Activated CD4-positive, alpha-beta memory T cell treated with anti-CD3 and anti-CD28 coated beads, Interleukin-2, amount 10 ng/mL, durations not matched to agents 7 days and 5 days (primary cell): ENCODE results near the gene TRAPPC14. TPM values are rescaled to one million over a fixed set of nuclear protein-coding genes. Genes with fewer than 3 reads are reported as not detected.

Experiments
- CTCF ChIA-PET: fragments of 350-600 bp; sonication (Branson Sonifier 250); formaldehyde crosslinking; loops from one replicate; lab custom pipeline; 2021; ENCODE audit warnings: antibody characterized with exemption, inconsistent platforms; lab: Charles Lee
- POLR2A ChIA-PET: fragments of 350-600 bp; sonication (Branson Sonifier 250); formaldehyde crosslinking; loops from one replicate; lab custom pipeline; 2021; ENCODE audit warnings: antibody characterized with exemption; lab: Charles Lee
- DNase-seq: peaks from one replicate; pipeline ENCODE4 v3.0.0-alpha.2; 2020
- H3K27ac Mint-ChIP-seq: one replicate; pipeline ENCODE4 v1.8.0; 2021; ENCODE audit warnings: mild to moderate bottlenecking, mixed read lengths
- H3K27me3 Mint-ChIP-seq: one replicate; pipeline ENCODE4 v1.8.0; 2021; ENCODE audit warnings: mixed read lengths
- H3K36me3 Mint-ChIP-seq: one replicate; pipeline ENCODE4 v1.8.0; 2021; ENCODE audit warnings: low read depth, mixed read lengths
- H3K4me1 Mint-ChIP-seq: one replicate; pipeline ENCODE4 v1.8.0; 2021; ENCODE audit warnings: mixed read lengths
- H3K4me3 Mint-ChIP-seq: one replicate; pipeline ENCODE4 v1.8.0; 2021; ENCODE audit warnings: mild to moderate bottlenecking, mixed read lengths
- H3K9me3 Mint-ChIP-seq: one replicate; pipeline ENCODE4 v1.8.0; 2021; ENCODE audit warnings: mixed read lengths
- total RNA-seq, 2 experiments: library from RNA; stranded (reverse); gene quantifications; one replicate each; pipeline ENCODE4 v1.2.3, GENCODE V29; 2021

TRAPPC14 gene
- total RNA-seq, 2 experiments from 2014 or later: 37.8 to 41.2 TPM

DNA sequence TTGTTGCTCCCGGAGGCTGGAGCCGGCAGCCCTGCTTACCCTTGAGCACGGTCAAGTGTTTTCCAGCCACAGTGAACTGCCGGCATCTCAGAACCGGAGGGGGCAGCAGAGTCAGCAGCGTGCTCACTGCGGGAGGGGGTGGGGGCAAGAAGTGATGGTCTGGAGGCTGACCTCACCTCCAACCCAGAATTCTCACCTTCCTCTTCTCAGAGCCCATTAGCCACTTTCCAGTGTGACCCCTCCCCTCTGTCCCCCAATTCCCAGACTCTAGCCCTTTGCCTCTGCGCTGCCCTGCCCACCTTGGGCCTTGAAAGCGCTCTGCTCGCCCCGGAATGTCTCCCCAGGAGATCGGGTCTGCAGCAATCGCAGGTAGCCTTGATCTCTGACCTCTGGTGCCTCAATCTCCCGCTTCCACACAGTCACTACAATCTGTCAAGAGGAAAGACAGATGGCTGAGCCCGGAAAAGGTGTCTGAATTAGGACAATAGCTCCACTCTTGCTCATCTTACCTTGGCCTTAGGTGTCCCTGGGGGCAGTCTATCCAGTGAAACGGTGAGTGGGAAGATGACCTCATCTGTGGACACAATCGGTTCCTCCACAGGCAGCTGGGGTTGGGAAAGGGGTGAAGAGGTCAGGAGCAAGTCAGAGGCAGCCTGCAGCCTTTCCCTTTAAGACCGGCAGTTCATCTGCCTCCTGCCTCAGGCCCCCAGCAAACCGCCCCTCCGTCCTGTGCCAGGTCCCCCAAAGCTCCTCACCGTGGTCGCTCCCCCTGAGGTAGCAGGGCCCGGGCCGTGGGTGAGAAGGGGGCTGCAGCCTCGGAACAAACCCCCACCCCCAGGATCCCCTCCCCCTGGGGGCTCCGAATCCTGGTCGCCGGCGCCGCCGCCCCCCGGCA, 942 bp downstream of the TRAPPC14 start:
- no peak for DNase-seq
- Mint-ChIP-seq H3K9me3 (no peaks in the 10 kb centered on the region), H3K36me3 (peaks cover 47% of the 10 kb centered on the region), H3K4me3 (peak overlapping the region; percentile 78), H3K27ac (peak overlapping the region; percentile 66), H3K27me3 (no peaks in the 10 kb centered on the region), H3K4me1 (peaks cover 52% of the 10 kb centered on the region)
- ChIA-PET POLR2A (interaction anchor here (0.6 to 4.2 kb wide), 16 partner anchors 8 to 287 kb away, joined by 3 to 27 read pairs (median 4); partner anchors contain the start of genes AP4M1, GAL3ST4, GPC2 and LAMTOR4), CTCF (interaction anchor here (0.8 to 1.6 kb wide), 5 partner anchors 9 to 51 kb away, joined by 3 to 5 read pairs (median 3); partner anchors contain the start of genes GPC2 and LAMTOR4)

DNA sequence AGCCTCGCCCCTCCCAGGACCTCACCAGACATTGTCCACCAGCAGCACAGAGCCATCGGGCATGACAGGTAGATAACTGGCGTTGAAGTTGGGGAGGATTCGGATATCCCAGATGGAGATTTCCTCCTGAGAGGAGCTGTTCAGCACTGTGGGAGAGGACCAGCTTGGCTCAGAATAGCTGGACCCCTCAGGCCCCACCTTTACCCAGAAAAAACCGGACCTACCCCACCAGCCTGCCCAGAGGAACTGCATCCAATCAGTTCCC, 1.5 kb downstream of the TRAPPC14 start:
- Mint-ChIP-seq H3K36me3 (peaks cover 53% of the 10 kb centered on the region), H3K27me3 (no peaks in the 10 kb centered on the region), H3K4me3 (peak overlapping the region; percentile 54), H3K4me1 (peaks cover 56% of the 10 kb centered on the region), H3K27ac (peak overlapping the region; percentile 66), H3K9me3 (no peaks in the 10 kb centered on the region)
- ChIA-PET POLR2A (interaction anchor here (0.9 to 4.2 kb wide), 11 partner anchors 7 to 62 kb away, joined by 3 to 27 read pairs (median 5); partner anchors contain the start of genes AP4M1, GAL3ST4, LAMTOR4 and MCM7), CTCF (interaction anchor here (1.4 to 1.6 kb wide), 3 partner anchors 15 to 52 kb away, joined by 3 to 5 read pairs (median 4); no protein-coding TSS in a partner anchor)
- DNase-seq: no peak

DNA sequence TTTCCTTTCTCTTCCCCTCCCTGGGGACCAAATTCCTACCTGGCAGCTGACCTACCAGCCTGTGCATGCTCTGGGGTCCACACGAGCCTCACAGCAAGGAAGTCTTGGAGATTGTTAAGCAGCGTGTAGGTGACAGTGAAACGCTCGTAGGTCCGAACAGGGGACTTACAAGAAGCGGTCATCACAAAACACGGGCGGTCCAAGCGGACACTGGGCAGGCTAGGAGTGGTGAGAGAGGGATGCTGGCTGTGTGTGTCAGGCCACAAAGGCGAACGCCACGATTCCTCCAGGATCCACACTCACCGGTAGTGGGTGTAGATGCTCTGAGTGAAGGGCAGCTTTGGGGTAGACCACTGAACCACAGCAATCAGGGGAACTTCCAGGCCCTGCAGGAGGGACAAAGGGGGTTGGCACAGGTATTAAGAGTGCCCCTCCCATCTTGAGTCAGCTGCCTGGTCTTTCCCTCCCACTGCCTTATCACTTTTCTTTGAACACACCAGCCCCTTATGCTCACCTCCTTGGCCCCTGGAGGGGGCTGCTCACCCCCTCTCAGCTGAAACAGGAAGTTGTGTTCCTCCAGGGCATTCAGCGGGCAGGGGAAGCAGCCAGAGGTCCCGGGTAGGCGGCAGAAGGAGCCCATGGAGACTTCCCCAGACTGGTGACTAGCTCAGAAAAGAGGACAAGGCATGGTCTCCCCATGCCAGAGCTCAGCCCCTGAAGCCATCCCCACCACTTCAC, 2.0 kb downstream of the TRAPPC14 start:
- H3K4me3 Mint-ChIP-seq: peak overlapping the region; percentile 54
- peak overlapping the region; percentile 66 for H3K27ac Mint-ChIP-seq
- CTCF ChIA-PET: interaction anchor here (1.4 to 1.6 kb wide), 2 partner anchors 24 to 52 kb away, joined by 3 to 5 read pairs; no protein-coding TSS in a partner anchor

GRCh38 chr7:100155553-100156317, 2.8 kb downstream of the TRAPPC14 start:
- Mint-ChIP-seq H3K4me1 (peaks cover 61% of the 10 kb centered on the region), H3K9me3 (no peaks in the 10 kb centered on the region), H3K36me3 (peaks cover 58% of the 10 kb centered on the region), H3K27ac (no peak overlapping the region), H3K4me3 (peak overlapping the region; percentile 54), H3K27me3 (no peaks in the 10 kb centered on the region)
- no peak for DNase-seq
- ChIA-PET CTCF (interaction anchor here (1.4 kb wide), 1 partner anchor 23 kb away, joined by 5 read pairs; no protein-coding TSS in a partner anchor), POLR2A (interaction anchor here (0.7 to 3.9 kb wide), 7 partner anchors 8 to 130 kb away, joined by 3 to 27 read pairs (median 4); partner anchors contain the start of genes AP4M1, GAL3ST4 and MCM7)

More for the DNA sequence above, 2.0 kb downstream of the TRAPPC14 start:
- no peak for DNase-seq
- POLR2A ChIA-PET: interaction anchor here (1.2 to 4.2 kb wide), 8 partner anchors 7 to 129 kb away, joined by 3 to 27 read pairs (median 6); partner anchors contain the start of genes AP4M1, GAL3ST4, LAMTOR4 and MCM7
- Mint-ChIP-seq H3K9me3 (no peaks in the 10 kb centered on the region), H3K4me1 (peaks cover 59% of the 10 kb centered on the region), H3K27me3 (no peaks in the 10 kb centered on the region), H3K36me3 (peaks cover 57% of the 10 kb centered on the region)

DNA sequence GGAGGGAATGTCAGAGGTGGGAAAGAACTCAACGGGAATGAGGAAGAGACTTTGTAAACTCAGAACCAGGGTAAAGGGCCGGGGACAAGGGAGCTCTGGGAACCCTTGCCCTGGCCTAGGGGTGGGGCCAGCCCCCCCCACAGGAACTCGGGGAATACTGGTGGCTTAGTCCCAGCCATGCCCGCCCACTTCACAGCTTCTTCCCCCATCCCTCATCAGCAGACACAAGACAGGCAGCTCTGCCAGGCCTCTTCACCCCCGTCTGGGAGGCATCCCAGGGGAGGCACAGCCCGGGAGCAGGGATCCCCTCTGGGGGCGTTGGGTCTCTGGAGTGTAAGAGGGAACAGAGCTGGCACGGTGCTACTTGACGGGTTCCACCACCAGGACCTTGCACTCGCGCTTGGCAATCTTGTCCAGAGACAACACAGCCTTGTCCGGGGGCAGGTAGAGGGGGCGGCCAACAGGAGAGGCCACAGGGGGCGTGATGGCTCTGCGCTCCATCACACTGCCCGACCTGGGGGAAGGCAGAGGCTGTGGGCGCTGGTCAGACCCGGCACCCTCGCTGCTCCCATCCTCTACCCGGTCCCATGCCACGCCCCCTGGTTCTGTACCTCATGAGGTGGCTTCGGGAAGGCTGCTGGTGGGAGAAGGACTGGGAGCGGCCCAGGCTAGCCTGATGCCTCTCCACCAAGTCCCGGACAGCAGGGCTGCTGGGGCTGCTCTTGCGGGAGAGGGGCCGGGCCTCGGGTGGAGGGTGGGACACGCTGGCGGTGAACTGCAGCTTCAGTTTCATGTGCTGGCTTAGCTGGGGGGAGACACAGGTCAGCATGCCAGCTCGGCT, 3.7 kb downstream of the TRAPPC14 start:
- peaks cover 70% of the 10 kb centered on the region for H3K4me1 Mint-ChIP-seq
- CTCF ChIA-PET: no interaction called here

DNA sequence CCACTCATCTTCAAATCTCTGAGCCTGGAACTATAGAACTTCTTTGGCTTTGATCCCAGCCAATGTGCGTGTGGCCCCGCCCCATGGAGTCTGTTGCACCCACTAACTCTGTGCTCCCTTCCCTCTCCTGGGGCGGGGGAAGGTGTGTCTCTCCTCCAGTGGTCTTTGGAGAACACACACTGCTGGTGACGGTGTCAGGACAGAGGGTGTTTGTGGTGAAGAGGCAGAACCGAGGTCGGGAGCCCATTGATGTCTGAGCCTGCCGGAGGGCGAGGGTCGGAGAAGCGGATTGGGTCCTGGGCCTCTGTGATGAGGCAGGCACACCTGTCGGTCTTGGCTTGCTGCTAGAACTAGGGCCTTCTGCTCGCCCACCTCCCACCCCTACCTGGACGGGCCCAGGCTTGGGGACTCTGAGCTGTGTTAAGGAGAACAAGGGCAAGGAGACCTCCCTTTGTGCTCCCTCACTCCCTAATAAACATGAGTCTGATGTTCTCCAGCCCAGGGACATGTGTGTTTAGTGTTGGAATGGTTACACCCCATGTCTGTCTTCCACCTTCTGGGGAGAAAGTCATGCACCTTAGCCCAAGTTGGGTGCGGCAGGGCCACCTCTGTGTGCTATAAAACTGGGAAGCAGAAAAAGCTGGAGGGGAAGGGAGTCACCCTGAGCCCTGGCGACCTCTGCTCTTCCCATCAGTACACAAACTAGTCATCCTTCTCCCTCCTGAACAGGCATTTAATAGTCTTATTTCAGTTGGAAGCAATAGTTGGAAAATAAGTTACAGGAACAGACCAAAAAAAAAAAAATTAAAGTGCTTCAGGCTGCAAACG, 4.6 kb downstream of the TRAPPC14 start:
- H3K27me3 Mint-ChIP-seq: no peaks in the 10 kb centered on the region
- no peaks in the 10 kb centered on the region for H3K9me3 Mint-ChIP-seq
- ChIA-PET CTCF (no interaction called here), POLR2A (interaction anchor here (0.9 to 1.6 kb wide), 2 partner anchors 9 to 12 kb away, joined by 4 read pairs; no protein-coding TSS in a partner anchor)
- H3K27ac Mint-ChIP-seq: peak overlapping the region; percentile 4
- no peak overlapping the region for H3K4me3 Mint-ChIP-seq
- DNase-seq: no peak
- peaks cover 63% of the 10 kb centered on the region for H3K4me1 Mint-ChIP-seq
- peaks cover 64% of the 10 kb centered on the region for H3K36me3 Mint-ChIP-seq

More for the DNA sequence above, 3.7 kb downstream of the TRAPPC14 start:
- Mint-ChIP-seq H3K4me3 (no peak overlapping the region), H3K27ac (no peak overlapping the region), H3K27me3 (no peaks in the 10 kb centered on the region), H3K9me3 (no peaks in the 10 kb centered on the region), H3K36me3 (peaks cover 64% of the 10 kb centered on the region)
- DNase-seq: no peak
- POLR2A ChIA-PET: interaction anchor here (0.9 to 1.6 kb wide), 4 partner anchors 8 to 54 kb away, joined by 3 to 4 read pairs (median 4); partner anchors contain the start of gene MCM7

DNA sequence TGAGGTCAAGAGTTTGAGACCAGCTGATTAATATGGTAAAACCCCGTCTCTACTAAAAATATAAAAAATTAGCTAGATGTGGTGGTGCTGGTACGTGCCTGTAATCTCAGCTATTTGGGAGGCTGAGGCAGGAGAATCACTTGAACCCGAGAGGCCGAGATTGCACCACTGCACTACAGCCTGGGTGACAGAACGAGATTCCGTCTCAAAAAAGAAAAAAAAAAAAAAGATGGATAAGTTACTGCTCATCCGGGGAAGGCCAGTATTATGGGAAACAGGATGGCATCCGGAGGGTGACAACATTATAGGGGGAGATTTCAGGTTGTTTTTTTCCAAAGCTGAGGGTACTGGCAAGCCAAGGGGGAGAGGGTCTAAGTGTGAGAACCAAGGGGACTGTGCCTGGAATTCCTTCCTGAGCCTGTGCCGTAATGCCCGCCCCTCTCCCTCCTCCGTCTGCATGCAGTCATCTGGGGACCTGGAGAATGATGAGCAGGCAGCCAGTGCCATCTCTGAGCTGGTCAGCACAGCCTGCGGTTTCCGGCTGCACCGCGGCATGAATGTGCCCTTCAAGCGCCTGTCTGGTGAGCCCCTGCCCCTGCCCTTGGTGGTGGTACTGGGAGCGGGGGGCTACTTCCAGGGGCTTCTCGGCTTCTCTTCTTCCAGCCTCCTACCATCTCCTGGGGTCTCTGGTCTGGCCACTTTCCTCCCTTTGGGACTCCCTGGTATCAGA, 5.4 kb downstream of the TRAPPC14 start:
- POLR2A ChIA-PET: no interaction called here
- no peaks in the 10 kb centered on the region for H3K27me3 Mint-ChIP-seq
- CTCF ChIA-PET: interaction anchor here (0.7 to 1.6 kb wide), 2 partner anchors 19 to 300 kb away, joined by 3 read pairs; no protein-coding TSS in a partner anchor
- H3K4me3 Mint-ChIP-seq: no peak overlapping the region
- H3K27ac Mint-ChIP-seq: no peak overlapping the region
- H3K4me1 Mint-ChIP-seq: peaks cover 67% of the 10 kb centered on the region
- DNase-seq: no peak
- H3K36me3 Mint-ChIP-seq: peaks cover 67% of the 10 kb centered on the region
- no peaks in the 10 kb centered on the region for H3K9me3 Mint-ChIP-seq

GRCh38 chr7:100152404-100152803, 6.1 kb downstream of the TRAPPC14 start:
- Mint-ChIP-seq H3K9me3 (no peaks in the 10 kb centered on the region), H3K4me1 (peaks cover 64% of the 10 kb centered on the region), H3K27ac (peak overlapping the region; percentile 69), H3K36me3 (peaks cover 63% of the 10 kb centered on the region), H3K4me3 (no peak overlapping the region), H3K27me3 (no peaks in the 10 kb centered on the region)
- POLR2A ChIA-PET: no interaction called here
- no peak for DNase-seq
- CTCF ChIA-PET: interaction anchor here (0.7 to 1.6 kb wide), 3 partner anchors 18 to 392 kb away, joined by 3 read pairs; no protein-coding TSS in a partner anchor

GRCh38 chr7:100148559-100149328, 9.8 kb downstream of the TRAPPC14 start, which contains the start of gene LAMTOR4:
LAMTOR4 (plus strand) TSS chr7:100148918; CDS start chr7:100148973, 55 bp downstream.
- H3K4me1 Mint-ChIP-seq: peaks cover 37% of the 10 kb centered on the region
- H3K9me3 Mint-ChIP-seq: no peaks in the 10 kb centered on the region
- POLR2A ChIA-PET: interaction anchor here (0.6 to 2.9 kb wide), 15 partner anchors 10 to 196 kb away, joined by 3 to 21 read pairs (median 5); partner anchors contain the start of genes AP4M1, CNPY4, GPC2 and MCM7
- peak within 1 kb of the TSS; percentile 96 for H3K4me3 Mint-ChIP-seq
- H3K27ac Mint-ChIP-seq: peak within 1 kb of the TSS; percentile 92
- H3K27me3 Mint-ChIP-seq: no peaks in the 10 kb centered on the region
- DNase-seq: peak; percentile 99
- H3K36me3 Mint-ChIP-seq: peaks cover 30% of the 10 kb centered on the region
- CTCF ChIA-PET: interaction anchor here (0.6 to 1.8 kb wide), 14 partner anchors 8 to 71 kb away, joined by 3 to 11 read pairs (median 4); partner anchors contain the start of genes AP4M1, GPC2, MBLAC1 and STAG3
